ENCODE measurements around the gene POMT2.
"Not testable (repeated sequence)": the region's sequence is repeated elsewhere in the genome, so short reads cannot be mapped to it uniquely, and the experiment has no call there.

The POMT2 gene

GRCh38 chr14:77290705-77291104 is 30.0 kb downstream of the POMT2 start:
- DNase-seq: no peak

- DNase-seq: no peak
Measured at GRCh38 chr14:77286576-77286975, 34.1 kb downstream of the POMT2 start.

DNA sequence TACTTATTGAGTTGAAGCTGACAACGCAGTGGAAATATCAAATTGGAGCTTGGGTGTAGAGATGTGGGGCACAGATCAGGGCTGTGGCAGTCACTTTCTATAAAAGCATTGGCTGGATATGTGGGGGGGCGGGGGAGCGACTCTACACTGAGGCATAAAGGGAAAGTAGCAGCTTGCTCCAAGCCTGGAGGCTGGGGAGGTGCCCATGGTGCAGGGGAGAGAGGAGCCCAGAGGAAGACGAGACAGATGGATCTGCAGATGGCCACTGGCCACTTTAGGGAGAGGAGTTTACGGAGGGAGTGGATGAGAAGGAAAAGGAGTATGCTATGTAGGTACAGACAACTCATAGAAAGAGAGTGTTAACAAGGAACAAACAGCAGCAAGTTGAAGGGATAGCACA is 36.2 kb downstream of the POMT2 start:
- no peak for DNase-seq

GRCh38 chr14:77284066-77284465 is 36.6 kb downstream of the POMT2 start:
- no peak for DNase-seq

- DNase-seq: no peak
Measured at GRCh38 chr14:77281852-77282410, 38.8 kb downstream of the POMT2 start.

GRCh38 chr14:77280921-77281320 is 39.8 kb downstream of the POMT2 start:
- DNase-seq: not testable (repeated sequence)

DNA sequence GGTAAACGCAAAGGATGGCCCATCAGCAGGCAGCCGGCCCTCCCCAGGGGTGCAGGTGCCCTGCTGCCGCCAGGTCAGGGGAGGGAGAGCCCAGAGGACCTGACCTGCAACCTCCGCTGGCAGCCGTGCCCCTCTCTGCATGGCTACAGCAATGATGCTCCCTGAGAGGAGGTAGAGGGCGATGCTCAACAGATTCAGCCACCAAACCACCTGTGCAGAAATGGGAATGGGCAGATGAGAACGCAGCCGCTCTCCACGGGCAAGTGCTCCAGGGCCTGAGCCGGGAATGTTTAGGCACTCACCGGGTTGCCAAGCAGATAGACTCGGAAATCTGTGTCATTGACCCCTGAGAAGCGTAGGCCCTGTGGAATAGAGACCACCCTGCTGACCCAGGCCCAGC is 41.0 kb downstream of the POMT2 start:
- no peak for DNase-seq

DNA sequence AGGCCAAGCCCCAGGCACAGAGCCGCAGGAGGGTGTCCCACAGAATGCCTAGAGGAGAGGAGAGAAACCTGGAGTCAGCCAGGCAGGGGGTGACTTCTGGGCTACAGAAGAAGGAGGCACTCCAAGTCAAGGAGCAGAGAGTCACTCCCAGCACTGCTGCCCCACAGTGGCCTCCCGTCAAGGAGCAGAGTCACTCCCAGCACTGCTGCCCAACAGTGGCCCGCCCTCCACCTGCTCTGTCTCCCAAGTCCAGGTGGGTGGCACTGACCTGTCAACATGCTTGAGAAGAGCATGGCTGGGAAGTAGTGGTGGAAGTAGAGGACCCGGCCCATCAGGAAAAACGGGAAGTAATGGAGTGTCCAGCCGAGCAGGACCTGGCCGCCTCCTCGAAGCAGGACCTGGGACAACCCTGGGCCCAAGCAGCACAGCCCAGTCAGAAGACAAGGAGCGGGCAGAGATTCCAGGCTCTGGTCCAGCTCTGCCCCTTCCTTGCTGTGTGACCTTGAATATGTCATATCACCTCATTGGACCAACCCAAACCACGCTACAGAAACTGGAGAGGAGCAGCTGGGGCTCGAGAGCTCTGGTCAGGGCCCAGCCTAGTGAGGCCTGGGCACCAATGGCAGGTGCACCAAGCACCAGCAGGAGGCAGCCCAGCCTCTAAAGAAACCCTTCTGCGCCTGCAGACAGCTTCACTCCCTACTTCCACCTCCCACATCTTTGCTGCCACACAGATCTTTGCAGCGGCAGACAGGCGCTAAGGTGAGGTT is 42.0 kb downstream of the POMT2 start:
- no peak for DNase-seq

- DNase-seq: no peak
Measured at GRCh38 chr14:77276959-77277358, 43.7 kb downstream of the POMT2 start.

- no peak for DNase-seq
Measured at GRCh38 chr14:77276295-77276935, 44.3 kb downstream of the POMT2 start.

DNA sequence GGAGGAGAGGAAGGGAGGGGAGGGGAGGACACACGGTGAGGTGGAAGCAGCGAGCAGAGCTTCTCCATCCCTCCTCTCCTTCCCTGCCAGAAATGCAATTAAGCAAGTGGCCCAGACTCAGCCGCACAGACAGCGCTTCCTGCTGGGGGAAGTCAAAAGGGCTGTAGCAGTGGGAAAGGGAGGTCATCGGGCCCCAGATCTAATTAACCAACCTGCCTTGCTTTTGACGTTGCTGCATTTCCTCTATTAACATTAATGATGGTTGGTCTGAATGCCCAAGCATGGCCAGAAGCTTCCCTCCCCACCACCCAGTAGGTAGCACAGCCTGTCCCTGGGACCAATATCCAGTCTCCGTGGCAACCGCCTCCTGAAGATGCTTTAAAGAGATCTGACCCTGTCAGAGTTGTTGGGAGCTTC is 45.1 kb downstream of the POMT2 start:
- no peak for DNase-seq

GRCh38 chr14:77275041-77275580 is 45.6 kb downstream of the POMT2 start:
- DNase-seq: no peak

GRCh38 chr14:77273796-77274195 is 46.9 kb downstream of the POMT2 start:
- no peak for DNase-seq

DNA sequence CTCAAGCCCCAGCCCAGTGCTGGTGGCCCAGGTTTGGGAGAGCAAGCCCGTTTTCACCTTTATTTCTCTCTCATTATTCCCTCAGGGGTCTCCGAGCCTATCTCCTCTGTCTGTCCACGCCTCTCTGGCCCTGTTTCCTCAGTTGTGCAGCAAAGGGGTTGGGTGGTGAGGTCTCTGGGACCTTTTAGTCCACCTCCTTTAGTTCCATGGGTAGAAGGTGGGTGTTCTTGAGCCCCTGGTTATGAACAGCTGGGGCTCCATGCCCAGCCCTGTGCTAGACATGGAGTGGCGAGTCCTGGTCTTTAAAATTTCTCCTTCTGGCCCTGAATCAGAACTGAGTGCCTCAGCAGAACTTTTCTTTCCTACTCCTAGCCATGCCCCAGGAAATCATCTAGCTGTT is 48.4 kb downstream of the POMT2 start:
- no peak for DNase-seq

DNA sequence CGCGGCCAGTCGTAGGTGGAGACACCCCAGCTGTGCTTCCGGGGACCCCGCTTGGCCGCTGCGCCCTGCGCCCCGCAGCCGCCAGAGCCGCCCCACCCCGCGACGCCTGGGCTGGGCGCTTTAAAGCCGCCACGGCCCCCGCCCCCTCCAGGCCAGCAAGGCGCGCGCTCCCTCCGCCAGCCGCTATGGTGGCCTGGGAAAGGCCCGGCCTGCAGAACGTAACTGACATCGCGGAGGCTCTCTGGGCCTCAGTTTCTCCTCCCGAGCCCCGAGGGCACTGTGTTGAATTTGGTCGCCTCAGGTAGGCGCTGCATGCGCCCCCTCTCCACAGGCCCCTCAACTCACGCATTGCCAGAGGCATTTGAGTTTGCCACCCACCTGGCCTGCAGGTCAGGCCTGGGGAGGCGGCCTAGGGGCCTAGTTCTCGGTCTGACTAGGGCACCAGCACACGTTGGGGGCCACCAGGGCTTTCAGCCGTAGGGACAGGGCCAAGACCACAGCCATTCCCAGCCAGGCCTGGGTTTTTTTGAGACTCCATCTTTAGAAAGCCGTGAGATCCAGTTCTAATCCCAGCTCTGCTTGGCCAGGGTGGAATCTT is 49.5 kb downstream of the POMT2 start, which contains the start of gene NGB:
TSS of gene NGB (minus strand) at position 94 of the 598 bp plus-strand sequence. CDS start 269 bp downstream, outside the sequence.
- no peak for DNase-seq

GRCh38 chr14:77270361-77271112 is 50.1 kb downstream of the POMT2 start:
- DNase-seq: no peak

DNA sequence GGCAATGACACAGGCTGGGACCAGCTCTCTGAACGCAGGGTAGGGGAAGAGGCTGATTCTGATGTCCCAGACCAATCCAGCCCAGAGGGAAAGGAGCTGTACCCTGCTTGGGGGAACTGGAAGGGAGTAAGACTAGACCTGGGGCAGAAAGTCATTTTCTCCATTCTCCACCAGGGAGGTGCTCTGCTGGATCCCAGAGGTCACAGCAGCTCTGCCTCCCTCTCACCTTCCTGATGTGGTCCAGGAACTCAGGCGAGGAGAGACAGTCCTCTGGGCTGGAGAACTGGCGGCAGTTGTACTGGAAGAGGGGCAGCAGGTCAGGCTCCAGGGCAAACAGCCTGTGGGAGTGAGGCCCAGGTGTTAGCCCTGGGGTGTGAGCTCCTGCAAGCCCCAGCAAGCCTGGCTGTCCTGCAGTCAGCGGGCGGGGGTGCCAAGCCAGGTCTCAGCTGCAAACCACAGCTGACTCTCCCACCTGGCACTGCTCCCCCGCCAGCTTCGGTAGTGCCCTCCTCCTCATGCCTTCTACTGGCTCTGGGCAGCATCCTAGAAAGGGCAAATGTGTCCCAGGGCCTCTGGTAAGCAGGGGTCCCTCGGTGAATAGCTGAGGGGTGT is 51.6 kb downstream of the POMT2 start:
- no peak for DNase-seq

- no peak for DNase-seq
Measured at GRCh38 chr14:77267937-77268699, 52.6 kb downstream of the POMT2 start.

DNA sequence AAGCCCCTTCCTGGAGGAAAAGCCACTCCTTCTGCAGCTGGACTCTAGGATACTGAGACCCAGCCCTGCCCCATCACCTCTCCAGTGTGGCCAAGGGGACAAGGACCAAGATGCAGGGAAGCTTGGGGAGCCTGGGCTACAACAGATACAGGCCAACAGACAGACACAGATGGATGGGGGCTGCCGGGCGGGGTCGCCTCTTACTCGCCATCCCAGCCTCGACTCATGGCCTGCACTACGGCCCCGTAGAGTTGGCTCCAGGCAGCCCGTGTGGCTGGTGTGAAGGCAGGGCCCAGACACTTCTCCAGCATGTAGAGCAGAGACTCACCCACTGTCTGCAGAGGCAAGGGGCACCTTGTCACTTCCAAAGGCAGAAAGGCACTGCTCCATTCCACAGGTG is 54.3 kb downstream of the POMT2 start:
- no peak for DNase-seq

- no peak for DNase-seq
Measured at GRCh38 chr14:77265561-77266335, 54.9 kb downstream of the POMT2 start.

DNA sequence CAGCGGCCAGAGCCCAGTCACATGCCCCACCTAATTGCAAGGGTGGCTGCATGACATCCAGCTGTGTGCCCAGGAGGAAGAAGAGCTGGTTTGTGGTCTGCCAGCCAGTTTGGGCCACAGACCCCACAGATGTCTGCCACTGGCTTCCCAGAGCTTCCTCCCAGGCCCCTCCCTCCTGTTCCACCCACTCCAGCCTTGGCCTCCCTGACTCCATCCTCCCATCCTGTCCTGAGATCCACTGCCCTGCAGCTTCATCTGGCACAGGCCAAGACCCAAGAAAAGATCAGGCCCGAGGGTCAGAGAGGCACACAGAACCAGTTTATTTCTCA is 55.5 kb downstream of the POMT2 start:
- no peak for DNase-seq
